GM18499 (cell line): ENCODE results near the gene FOXL2NB.

ENCODE experiments used
- ATAC-seq: cut with Tn5 transposase; IDR thresholded peaks from one replicate; pipeline ENCODE4 v1.9.1; 2021; ENCODE audit warnings: moderate number of reproducible peaks; ENCODE audit not compliant: insufficient read depth, unreplicated experiment

Gene FOXL2NB

DNA sequence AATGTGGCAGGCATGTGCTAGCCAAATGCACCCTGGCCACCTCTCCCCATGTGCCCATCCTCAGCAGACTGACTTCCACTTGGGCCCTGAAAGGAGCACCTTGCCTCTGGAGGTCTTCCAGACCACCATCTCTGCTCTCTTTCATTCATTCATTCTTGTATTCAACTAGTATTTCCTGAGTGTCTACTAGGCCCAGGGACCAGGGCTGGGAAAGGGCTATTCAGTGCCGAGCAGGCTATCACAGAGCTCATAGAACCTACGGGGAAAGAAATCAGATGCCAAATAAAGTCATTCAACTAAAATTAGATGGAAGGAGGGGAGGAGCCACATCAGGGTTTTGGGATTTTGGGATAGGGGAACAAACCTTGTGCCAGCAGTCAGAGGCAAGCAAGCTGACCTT, 40.2 kb downstream of the FOXL2NB start:
- ATAC-seq, result no peak

DNA sequence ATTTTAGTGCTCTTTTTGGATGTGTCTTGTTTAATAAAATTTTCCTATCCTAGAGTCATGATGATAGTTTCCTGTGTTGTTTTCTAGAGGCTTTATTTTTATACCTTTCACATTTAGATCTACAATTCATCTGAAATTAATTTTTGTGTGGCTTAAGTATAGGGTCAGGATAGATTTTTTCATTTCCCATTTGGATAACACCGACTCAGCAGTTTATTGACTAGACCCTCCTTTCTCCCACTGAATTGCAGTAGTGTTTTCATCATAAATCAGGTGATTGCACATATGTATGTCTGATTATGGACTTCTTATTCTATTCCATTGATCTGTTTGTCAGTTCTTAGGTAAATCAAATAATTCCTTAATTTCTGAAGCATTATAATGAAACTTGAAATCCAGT, 48.7 kb downstream of the FOXL2NB start:
- no peak for ATAC-seq
